Brain microvascular endothelial cell (primary cell): Measurements from ENCODE around the gene OXCT2.
"Not testable (repeated sequence)": the region's sequence is repeated elsewhere in the genome, so short reads cannot be mapped to it uniquely, and the experiment has no call there.

Experiments used
- DNase-seq: peaks from one replicate; pipeline ENCODE4 v3.0.0-alpha.2; 2020
- H3K27ac ChIP-seq: fragments of 250-450 bp; sonication (Bioruptor Pico); 2 replicates; pipeline ENCODE4 v1.5.1; 2020; ENCODE audit warnings: mild to moderate bottlenecking, moderate library complexity
- H3K27me3 ChIP-seq: fragments of 250-450 bp; sonication (Bioruptor Pico); replicated peaks from 2 replicates; pipeline ENCODE4 v1.5.1; 2020; ENCODE audit warnings: mild to moderate bottlenecking
- H3K36me3 ChIP-seq: fragments of 250-450 bp; sonication (Bioruptor Pico); replicated peaks from 2 replicates; pipeline ENCODE4 v1.5.1; 2020; ENCODE audit warnings: mild to moderate bottlenecking
- H3K4me3 ChIP-seq: 2 replicates; pipeline ENCODE4 v1.5.1; 2011; ENCODE audit warnings: low read depth, mild to moderate bottlenecking, control low read depth, low read length, moderate library complexity
- in situ Hi-C: cut with HindIII; loops from 2 replicates; pipeline ENCODE4 v1.10.0; 2017; ENCODE audit warnings: low sequenced_read_pairs, low pct_ligation_motif_present
- TF ChIP-seq, protein P1 (sequence below): IDR thresholded peaks from 2 replicates; pipeline ENCODE4 v1.5.1; 2011; ENCODE audit warnings: low read depth, mild to moderate bottlenecking, moderate library complexity, low read length, control low read depth, inconsistent platforms; ENCODE audit errors: missing control alignments

Gene OXCT2

DNA sequence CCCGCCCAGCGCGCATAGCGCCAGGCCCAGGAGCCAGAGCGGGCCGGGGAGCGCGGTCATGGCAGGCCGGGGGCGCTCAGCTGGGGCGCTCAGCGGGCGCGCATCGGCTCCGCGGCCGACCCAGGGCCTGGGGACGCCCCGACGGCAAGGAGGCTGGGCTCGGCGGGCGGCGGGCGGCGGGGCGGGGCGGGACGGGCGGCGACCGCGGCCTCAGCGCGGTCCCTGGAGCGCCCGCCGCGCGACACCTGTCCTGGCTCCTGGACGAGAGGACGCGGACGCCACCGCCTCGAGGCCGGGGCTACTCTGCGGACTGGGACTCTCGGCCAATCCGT is 17.2 kb upstream of the OXCT2 start:
- TF ChIP-seq, protein P1, sequence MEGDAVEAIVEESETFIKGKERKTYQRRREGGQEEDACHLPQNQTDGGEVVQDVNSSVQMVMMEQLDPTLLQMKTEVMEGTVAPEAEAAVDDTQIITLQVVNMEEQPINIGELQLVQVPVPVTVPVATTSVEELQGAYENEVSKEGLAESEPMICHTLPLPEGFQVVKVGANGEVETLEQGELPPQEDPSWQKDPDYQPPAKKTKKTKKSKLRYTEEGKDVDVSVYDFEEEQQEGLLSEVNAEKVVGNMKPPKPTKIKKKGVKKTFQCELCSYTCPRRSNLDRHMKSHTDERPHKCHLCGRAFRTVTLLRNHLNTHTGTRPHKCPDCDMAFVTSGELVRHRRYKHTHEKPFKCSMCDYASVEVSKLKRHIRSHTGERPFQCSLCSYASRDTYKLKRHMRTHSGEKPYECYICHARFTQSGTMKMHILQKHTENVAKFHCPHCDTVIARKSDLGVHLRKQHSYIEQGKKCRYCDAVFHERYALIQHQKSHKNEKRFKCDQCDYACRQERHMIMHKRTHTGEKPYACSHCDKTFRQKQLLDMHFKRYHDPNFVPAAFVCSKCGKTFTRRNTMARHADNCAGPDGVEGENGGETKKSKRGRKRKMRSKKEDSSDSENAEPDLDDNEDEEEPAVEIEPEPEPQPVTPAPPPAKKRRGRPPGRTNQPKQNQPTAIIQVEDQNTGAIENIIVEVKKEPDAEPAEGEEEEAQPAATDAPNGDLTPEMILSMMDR = no peak
- in situ Hi-C loops = no loop called here
- DNase-seq = no peak
- no peaks in the 10 kb centered on the region for H3K36me3 ChIP-seq
- H3K4me3 ChIP-seq = peak overlapping the region; percentile 15
- peaks cover 13% of the 10 kb centered on the region for H3K27me3 ChIP-seq
- no peak overlapping the region for H3K27ac ChIP-seq

DNA sequence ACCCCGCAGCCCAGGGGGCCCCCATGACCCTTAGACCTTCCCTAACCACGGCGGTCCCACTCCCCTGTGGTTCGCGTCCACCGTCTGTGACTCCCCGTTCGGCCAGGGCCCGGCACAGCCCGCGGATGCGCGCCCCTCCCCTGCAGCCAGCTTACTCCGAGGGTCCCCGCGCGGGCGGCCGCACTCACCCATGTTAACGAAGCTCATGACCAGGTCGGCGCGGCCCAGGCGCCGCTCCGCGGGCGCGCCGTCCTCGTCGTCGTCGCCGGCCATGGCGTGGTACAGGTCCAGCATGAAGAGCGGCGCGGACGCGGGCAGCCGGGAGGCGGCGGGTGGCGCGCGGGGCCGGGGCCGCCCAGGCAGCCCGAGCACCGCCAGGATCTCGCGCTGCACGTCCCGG is 16.8 kb upstream of the OXCT2 start:
- in situ Hi-C loops, DNase-seq, H3K4me3 ChIP-seq, H3K27ac ChIP-seq, H3K36me3 ChIP-seq: not testable (repeated sequence)
- H3K27me3 ChIP-seq = peaks cover 13% of the 10 kb centered on the region

DNA sequence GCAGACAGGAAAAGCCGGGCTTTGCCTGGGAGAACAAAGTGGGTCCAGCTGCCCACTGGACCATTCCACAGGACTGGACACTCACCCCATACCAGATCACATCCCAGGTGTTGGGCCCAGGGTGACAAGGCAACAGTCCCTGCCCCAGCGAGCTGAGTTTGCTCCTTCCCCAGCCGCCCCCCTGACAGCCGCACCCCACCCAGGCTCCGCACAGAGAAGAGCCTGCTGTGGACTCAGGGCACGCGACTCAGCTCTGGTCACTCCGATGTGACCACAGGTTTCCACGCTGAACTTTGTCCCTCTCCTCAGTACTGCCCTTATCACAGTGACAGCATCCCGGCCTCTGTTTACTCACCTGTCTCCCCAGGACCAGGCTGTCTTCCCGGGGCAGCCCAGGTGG is 16.3 kb upstream of the OXCT2 start:
- Histone ChIP-seq H3K36me3 (no peaks in the 10 kb centered on the region), H3K27ac (no peak overlapping the region), H3K27me3 (peaks cover 13% of the 10 kb centered on the region), H3K4me3 (no peak overlapping the region)
- DNase-seq = no peak
- in situ Hi-C loops = no loop called here
- TF ChIP-seq, protein P1 = no peak

DNA sequence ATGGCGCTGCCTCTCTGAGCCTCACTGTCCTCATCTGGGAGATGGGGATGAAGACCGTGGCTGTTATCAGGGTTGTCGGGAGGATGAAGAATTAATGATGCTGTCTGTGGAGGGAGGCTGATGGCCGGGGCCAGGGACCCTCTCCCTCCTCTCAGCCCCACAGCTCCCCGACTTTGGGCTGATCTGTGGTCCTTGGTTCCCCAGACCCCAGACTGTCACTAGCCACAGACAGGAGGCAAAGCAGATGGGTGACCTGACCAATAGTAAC is 15.9 kb upstream of the OXCT2 start:
- H3K4me3 ChIP-seq, in situ Hi-C loops, DNase-seq, H3K27ac ChIP-seq, H3K36me3 ChIP-seq: not testable (repeated sequence)
- H3K27me3 ChIP-seq = peaks cover 13% of the 10 kb centered on the region

DNA sequence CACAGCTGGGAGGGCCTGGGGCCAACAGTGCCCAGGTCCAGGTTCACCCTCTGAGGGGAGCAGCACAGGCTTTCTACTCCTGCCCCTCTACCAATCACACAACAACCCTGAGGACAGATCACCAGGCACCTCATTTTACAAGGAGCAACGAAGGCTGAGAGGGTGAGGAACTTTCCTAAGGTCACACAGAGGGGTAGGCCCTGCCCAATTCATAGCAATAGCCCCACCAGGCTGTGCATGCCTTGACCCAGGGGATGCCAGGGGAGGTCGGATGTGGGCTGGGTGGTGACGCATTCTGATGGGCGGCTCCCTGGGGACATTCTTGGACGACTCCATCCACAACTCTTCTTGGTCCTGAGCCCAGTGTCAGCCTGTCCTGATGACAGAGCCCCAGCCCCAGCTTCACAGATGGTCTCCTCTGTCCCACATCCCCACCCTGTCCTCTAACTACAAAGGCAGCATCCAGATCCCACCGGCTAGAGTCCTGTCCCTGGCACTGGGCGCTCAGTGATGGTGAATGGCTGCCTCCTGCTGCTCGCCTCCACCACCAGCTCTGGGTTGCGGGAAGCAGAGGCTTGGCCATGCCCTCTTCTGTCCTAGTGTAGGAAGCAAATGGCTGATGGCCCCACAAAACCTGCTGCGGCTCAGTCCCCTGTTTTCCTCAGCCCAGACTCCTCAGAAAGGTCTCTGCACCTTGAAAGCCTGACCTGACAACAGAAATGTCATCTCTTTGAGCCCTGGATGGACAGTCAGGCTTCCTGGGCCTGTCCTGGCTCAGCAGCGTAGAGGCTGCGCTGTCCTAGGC is 15.4 kb upstream of the OXCT2 start:
- H3K36me3 ChIP-seq, DNase-seq, H3K27ac ChIP-seq, H3K4me3 ChIP-seq, in situ Hi-C loops: not testable (repeated sequence)
- peaks cover 13% of the 10 kb centered on the region for H3K27me3 ChIP-seq

DNA sequence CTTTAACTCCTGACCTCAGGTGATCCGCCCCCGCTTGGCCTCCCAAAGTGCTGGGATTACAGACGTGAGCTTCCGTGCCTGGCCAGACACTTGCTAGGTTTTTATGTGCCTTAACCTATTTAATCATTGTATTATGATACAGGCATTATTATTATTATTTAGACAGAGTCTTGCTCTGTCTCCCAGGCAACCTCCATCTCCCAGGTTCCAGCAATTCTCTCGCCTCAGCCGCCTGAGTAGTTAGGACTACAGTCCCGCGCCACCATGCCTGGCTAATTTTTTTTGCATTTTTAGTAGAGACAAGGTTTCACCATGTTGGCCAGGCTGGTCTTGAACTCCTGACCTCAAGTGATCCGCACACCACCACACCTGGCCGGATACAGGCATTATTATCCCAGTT is 11.5 kb upstream of the OXCT2 start:
- H3K36me3 ChIP-seq, DNase-seq, H3K27ac ChIP-seq, in situ Hi-C loops, H3K4me3 ChIP-seq, H3K27me3 ChIP-seq: not testable (repeated sequence)

DNA sequence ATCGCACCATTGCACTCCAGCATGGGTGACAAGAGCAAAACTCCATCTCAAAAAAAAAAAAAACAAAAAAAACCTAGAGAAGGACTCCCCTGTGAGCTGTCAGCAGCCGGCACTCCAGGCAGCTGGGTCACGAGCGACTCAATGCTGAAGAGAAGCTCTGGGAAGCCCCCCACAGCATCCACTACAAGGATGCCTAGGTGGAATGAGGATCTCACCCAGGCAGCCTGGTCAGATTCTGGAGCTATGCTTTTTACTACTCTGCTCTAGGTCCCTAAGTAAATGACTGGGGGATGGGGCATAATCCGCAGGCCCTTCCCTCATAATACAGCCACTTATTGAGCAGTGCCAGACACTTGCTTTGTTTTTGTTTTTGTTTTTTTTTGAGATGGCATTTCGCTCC is 11.0 kb upstream of the OXCT2 start:
- Histone ChIP-seq H3K27ac (no peak overlapping the region), H3K4me3 (no peak overlapping the region), H3K36me3 (no peaks in the 10 kb centered on the region), H3K27me3 (no peaks in the 10 kb centered on the region)
- DNase-seq = no peak
- in situ Hi-C loops = no loop called here
- TF ChIP-seq, protein P1 = no peak

DNA sequence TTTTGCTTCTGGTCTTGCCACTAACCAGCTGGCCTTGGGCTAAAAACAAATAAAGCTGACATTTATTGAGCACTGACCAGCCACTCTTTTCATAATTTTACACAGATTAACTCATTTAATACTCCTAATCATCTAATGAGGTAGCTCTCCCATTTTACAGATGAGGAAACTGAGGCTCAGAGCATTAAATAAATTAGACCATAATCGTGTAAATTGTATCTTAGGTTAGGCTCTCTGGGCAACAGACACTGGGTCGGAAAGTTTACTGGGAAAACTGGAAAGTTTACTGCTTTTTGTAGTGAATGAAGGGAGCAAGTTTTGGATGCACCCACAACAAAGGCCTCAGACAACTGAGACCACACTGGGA is 10.2 kb upstream of the OXCT2 start:
- Histone ChIP-seq H3K36me3 (no peaks in the 10 kb centered on the region), H3K4me3 (no peak overlapping the region), H3K27ac (no peak overlapping the region), H3K27me3 (no peaks in the 10 kb centered on the region)
- in situ Hi-C loops = no loop called here
- no peak for DNase-seq
- TF ChIP-seq, protein P1 = no peak
